ENCODE measurements around the gene PTPRU. TPM values are rescaled to one million over a fixed set of nuclear protein-coding genes. Genes with fewer than 3 reads are reported as not detected.
A peak's percentile ranks its signal among the peaks of the same experiment; 100 is the strongest.

PTPRU gene
- total and polyA plus RNA-seq, 2 of the 8 experiments (the other 6 are each of a cell fraction or from before 2014, with no cell fraction given): 33.8 to 41.8 TPM

DNA sequence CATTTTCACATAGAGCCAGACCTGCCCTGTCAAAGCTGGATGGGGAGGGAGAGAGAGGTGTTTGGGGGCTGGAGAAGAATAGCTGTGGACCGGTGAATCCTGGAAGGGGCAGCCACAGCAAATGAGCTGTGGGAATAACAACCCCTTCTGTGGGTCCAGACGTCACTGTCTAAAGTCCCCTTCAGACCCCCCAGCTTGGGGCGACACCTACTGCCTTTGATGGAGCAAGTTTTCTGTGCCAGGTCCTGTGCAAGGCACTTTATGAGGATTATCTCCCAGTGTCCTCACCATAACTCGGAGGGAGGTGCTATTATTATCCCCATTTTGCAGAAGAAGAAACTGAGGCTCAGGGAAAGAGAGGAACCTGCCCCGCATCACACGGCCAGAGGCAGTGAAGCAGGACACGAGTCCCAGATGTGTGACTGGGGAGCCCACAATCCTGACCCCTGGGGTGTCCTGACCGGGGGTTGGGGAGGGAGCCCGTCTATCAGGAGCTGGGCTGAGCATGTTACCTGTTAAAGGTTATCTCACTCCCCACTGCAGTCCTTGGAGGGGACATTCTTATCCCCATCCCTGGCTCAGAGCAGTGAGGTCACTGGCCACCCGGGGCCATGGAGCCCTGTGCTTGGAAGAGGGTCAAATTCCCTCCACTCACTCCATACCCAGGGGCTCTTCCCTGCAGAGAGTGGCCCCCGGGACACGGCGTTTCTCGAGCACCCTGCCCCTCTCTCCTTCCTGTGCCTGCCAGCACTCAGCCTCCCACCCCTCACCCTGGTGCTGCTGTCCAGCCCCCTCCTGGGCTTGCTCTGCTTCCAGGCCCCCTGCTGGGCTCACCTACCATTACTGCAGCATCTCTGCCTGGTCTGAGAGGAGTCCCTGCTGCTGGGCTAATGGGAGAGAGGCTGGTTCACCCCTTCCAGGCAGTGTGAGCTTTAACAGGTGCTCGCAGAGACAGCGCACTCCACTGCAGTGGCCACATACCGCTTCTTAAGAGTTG, 132.9 kb downstream of the PTPRU start:
- Histone ChIP-seq H4K20me1 (replicated peaks in 1 of 2; ENCODE audit: control insufficient read depth in 1 of 2, insufficient read depth in 2 of 2, low read length in 2 of 2) (no peaks in the 10 kb centered on the region), H4K91ac (replicated peaks; ENCODE audit: insufficient read length, low read length) (no peak overlapping the region), H4K8ac (ENCODE audit: extremely low read depth, insufficient read depth, low read length) (no peak overlapping the region), H3K23ac (ENCODE audit: insufficient read length) (no peak overlapping the region), H3K23me2 (ENCODE audit: low read depth, low read length) (no peaks in the 10 kb centered on the region), H3K9ac (replicated peaks in 1 of 4; ENCODE audit: extremely low read depth in 1 of 4, low read depth in 3 of 4, low read length in 3 of 4) (no peak overlapping the region), H3K79me2 (ENCODE audit: control insufficient read depth in 1 of 2, insufficient read depth in 2 of 2, low read length in 2 of 2) (no peaks in the 10 kb centered on the region), H3K4me1 (replicated peaks in 1 of 4; ENCODE audit: control insufficient read depth in 3 of 4, insufficient read depth in 4 of 4, low read length in 3 of 4) (no peaks in the 10 kb centered on the region), H3K14ac (ENCODE audit: insufficient read length) (no peak overlapping the region), H3K79me1 (ENCODE audit: low read depth, low read length) (no peaks in the 10 kb centered on the region), H3K4me2 (ENCODE audit: insufficient read depth in 1 of 2, low read depth in 2 of 2, low read length in 2 of 2) (no peak overlapping the region), H4K5ac (ENCODE audit: insufficient read length, low read depth, low read length) (no peak overlapping the region), H2BK15ac (ENCODE audit: low read length) (no peak overlapping the region), H2BK12ac (ENCODE audit: low read depth, low read length) (no peak overlapping the region), H2AFZ (ENCODE audit: low read length) (no peak overlapping the region), H3K27me3 (replicated peaks in 1 of 4; ENCODE audit: control insufficient read depth in 3 of 4, extremely low read depth in 1 of 4, insufficient read depth in 3 of 4, low read length in 3 of 4) (no peaks in the 10 kb centered on the region), H3K4me3 (ENCODE audit: extremely low read depth in 1 of 4, insufficient read depth in 2 of 4, low read depth in 3 of 4, low read length in 4 of 4) (no peak overlapping the region), H2AK5ac (ENCODE audit: low read depth, low read length) (no peak overlapping the region), H3K27ac (ENCODE audit: low read depth, low read length) (no peak overlapping the region), H3K56ac (replicated peaks; ENCODE audit: insufficient read length, low read depth, low read length) (no peak overlapping the region), H3K36me3 (ENCODE audit: control insufficient read depth in 2 of 4, insufficient read depth in 4 of 4, low read length in 3 of 4) (no peaks in the 10 kb centered on the region), H3K18ac (ENCODE audit: extremely low read depth, low read length) (peak overlapping the region; percentile 19; the same call in 1 of the 2 replicates), H2BK5ac (ENCODE audit: low read depth, low read length) (no peak overlapping the region), H2BK120ac (replicated peaks; ENCODE audit: low read depth, low read length) (no peak overlapping the region), H3K9me3 (ENCODE audit: insufficient read depth in 2 of 2, low read depth in 1 of 2, low read length in 1 of 2) (no peaks in the 10 kb centered on the region), H3K4ac (replicated peaks; ENCODE audit: insufficient read length, low read depth, low read length) (no peak overlapping the region), H2BK20ac (ENCODE audit: low read length) (no peak overlapping the region)
- ChIA-PET POLR2A (ENCODE audit: partially characterized antibody) (no interaction called here), CTCF (ENCODE audit: partially characterized antibody) (interaction anchor here (0.6 to 2.5 kb wide), 8 partner anchors 8 to 826 kb away, joined by 3 to 9 read pairs (median 4); no protein-coding TSS in a partner anchor)
- 93% methylated on average over 14 of the region's 17 CpGs; no CpG with 5 or more reads in 1 of the 2 experiments for WGBS, 2 experiments (ENCODE audit: extremely low coverage in 1 of 2, insufficient coverage in 1 of 2, insufficient read length in 1 of 2, insufficient replicate concordance in 2 of 2, low coverage in 1 of 2, low lambda C conversion rate in 2 of 2, missing lambda C conversion rate in 1 of 2)
- FAIRE-seq (no peak), DNase-seq (ENCODE audit: low read depth in 1 of 2, low spot score in 2 of 2) (no peak)
- no peak for TF ChIP-seq JUN (IDR thresholded peaks at IDR 0.05; ENCODE audit: low read depth, low read length)
- no peak for TF ChIP-seq BRCA1 (IDR thresholded peaks at IDR 0.05; ENCODE audit: low read depth, low read length)
- TF ChIP-seq, protein P1, sequence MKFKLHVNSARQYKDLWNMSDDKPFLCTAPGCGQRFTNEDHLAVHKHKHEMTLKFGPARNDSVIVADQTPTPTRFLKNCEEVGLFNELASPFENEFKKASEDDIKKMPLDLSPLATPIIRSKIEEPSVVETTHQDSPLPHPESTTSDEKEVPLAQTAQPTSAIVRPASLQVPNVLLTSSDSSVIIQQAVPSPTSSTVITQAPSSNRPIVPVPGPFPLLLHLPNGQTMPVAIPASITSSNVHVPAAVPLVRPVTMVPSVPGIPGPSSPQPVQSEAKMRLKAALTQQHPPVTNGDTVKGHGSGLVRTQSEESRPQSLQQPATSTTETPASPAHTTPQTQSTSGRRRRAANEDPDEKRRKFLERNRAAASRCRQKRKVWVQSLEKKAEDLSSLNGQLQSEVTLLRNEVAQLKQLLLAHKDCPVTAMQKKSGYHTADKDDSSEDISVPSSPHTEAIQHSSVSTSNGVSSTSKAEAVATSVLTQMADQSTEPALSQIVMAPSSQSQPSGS (IDR thresholded peaks at IDR 0.05; ENCODE audit: low read length): no peak
- TF ChIP-seq NANOG (IDR thresholded peaks at IDR 0.05; ENCODE audit: insufficient read depth, low read depth, low read length, poor library complexity, severe bottlenecking): no peak

Data from H1 (cell line).